WTC11 (cell line): Measurements from ENCODE around the gene PIRT. TPM values are rescaled to one million over a fixed set of nuclear protein-coding genes. Genes with fewer than 3 reads are reported as not detected.

Source experiments
- ATAC-seq: fragments of 200-7000 bp; cut with Tn5 transposase; 2 replicates; pipeline ENCODE4 v1.10.0; 2021; ENCODE audit warnings: mild to moderate bottlenecking, moderate library complexity
- CTCF ChIA-PET: fragments of 300-600 bp; sonication (Branson Sonifier 250); formaldehyde crosslinking; loops from one replicate; lab custom pipeline; 2021; ENCODE audit warnings: antibody characterized with exemption; lab: Charles Lee
- POLR2A ChIA-PET: fragments of 350-600 bp; sonication (Branson Sonifier 250); formaldehyde crosslinking; loops from one replicate; lab custom pipeline; 2021; ENCODE audit warnings: antibody characterized with exemption; lab: Charles Lee
- DNase-seq: peaks from one replicate; pipeline ENCODE4 v3.0.0; 2021; ENCODE audit warnings: low spot score
- H3K27ac Mint-ChIP-seq: 2 replicates; pipeline ENCODE4 v1.8.0; 2021; ENCODE audit warnings: mixed read lengths
- H3K27me3 Mint-ChIP-seq: 2 replicates; pipeline ENCODE4 v1.8.0; 2021; ENCODE audit warnings: low read depth, mild to moderate bottlenecking, moderate library complexity, mixed read lengths
- H3K36me3 Mint-ChIP-seq: 2 replicates; pipeline ENCODE4 v1.8.0; 2021; ENCODE audit warnings: mixed read lengths
- H3K4me1 Mint-ChIP-seq: 2 replicates; pipeline ENCODE4 v1.8.0; 2022; ENCODE audit warnings: mixed read lengths
- H3K4me3 Mint-ChIP-seq: 2 replicates; pipeline ENCODE4 v1.8.0; 2021; ENCODE audit warnings: mild to moderate bottlenecking, moderate library complexity, mixed read lengths
- H3K9me3 Mint-ChIP-seq: 2 replicates; pipeline ENCODE4 v1.8.0; 2021; ENCODE audit warnings: mixed read lengths
- ATF1 ChIP-seq: sonication (generic); formaldehyde crosslinking; IDR thresholded peaks from 2 replicates; pipeline ENCODE4 v1.8.1; 2023; ENCODE audit warnings: mild to moderate bottlenecking, moderate library complexity, missing genetic modification reagents
- FOXJ3 ChIP-seq: sonication (generic); formaldehyde crosslinking; IDR thresholded peaks from 2 replicates; pipeline ENCODE4 v1.9.0; 2021; ENCODE audit warnings: missing genetic modification reagents, mild to moderate bottlenecking, borderline replicate concordance
- FOXP1 ChIP-seq: sonication (generic); formaldehyde crosslinking; IDR thresholded peaks from 2 replicates; pipeline ENCODE4 v1.8.0; 2022; ENCODE audit warnings: missing genetic modification reagents, mild to moderate bottlenecking, moderate library complexity, borderline replicate concordance
- GABPB1 ChIP-seq: sonication (generic); formaldehyde crosslinking; IDR thresholded peaks from 2 replicates; pipeline ENCODE4 v1.8.1; 2023; ENCODE audit warnings: mild to moderate bottlenecking, missing genetic modification reagents
- GTF2I ChIP-seq: fragments of 250-450 bp; sonication (Bioruptor Pico); conservative IDR thresholded peaks from 2 replicates; pipeline ENCODE4 v1.4.0; 2021; ENCODE audit warnings: mild to moderate bottlenecking
- KAT7 ChIP-seq: sonication (generic); formaldehyde crosslinking; IDR thresholded peaks from 2 replicates; pipeline ENCODE4 v1.8.1; 2023; ENCODE audit warnings: missing genetic modification reagents, mild to moderate bottlenecking, borderline replicate concordance
- OVOL2 ChIP-seq: fragments of 250-450 bp; sonication (Bioruptor Pico); IDR thresholded peaks from 2 replicates; pipeline ENCODE4 v1.9.0; 2021; ENCODE audit warnings: mild to moderate bottlenecking, borderline replicate concordance
- PRRX2 ChIP-seq: fragments of 250-450 bp; sonication (Bioruptor Pico); IDR thresholded peaks from 2 replicates; pipeline ENCODE4 v1.8.0; 2021; ENCODE audit warnings: mild to moderate bottlenecking
- ZNF121 ChIP-seq: sonication (generic); formaldehyde crosslinking; IDR thresholded peaks from 2 replicates; pipeline ENCODE4 v1.8.0; 2023; ENCODE audit warnings: missing genetic modification reagents
- ZNF219 ChIP-seq: sonication (generic); formaldehyde crosslinking; IDR thresholded peaks from 2 replicates; pipeline ENCODE4 v1.8.0; 2023; ENCODE audit warnings: missing genetic modification reagents, mild to moderate bottlenecking, borderline replicate concordance
- total RNA-seq: library from RNA; stranded (reverse); gene quantifications from 3 replicates; pipeline ENCODE4 v1.2.3, GENCODE V29; 2021
- TF ChIP-seq, protein P1 (sequence below): sonication (generic); formaldehyde crosslinking; IDR thresholded peaks from 2 replicates; pipeline ENCODE4 v1.8.1; 2022; ENCODE audit warnings: mild to moderate bottlenecking, moderate library complexity, missing genetic modification reagents
- TF ChIP-seq, protein P2 (sequence below): sonication (generic); formaldehyde crosslinking; IDR thresholded peaks from 2 replicates; pipeline ENCODE4 v1.8.1; 2022; ENCODE audit warnings: mild to moderate bottlenecking, missing genetic modification reagents, moderate library complexity, borderline replicate concordance
- TF ChIP-seq, protein P3 (sequence below): fragments of 250-450 bp; sonication (Bioruptor Pico); IDR thresholded peaks from 2 replicates; pipeline ENCODE4 v1.9.0; 2021; ENCODE audit warnings: mild to moderate bottlenecking, borderline replicate concordance
- TF ChIP-seq, protein P4 (sequence below): fragments of 250-450 bp; sonication (Bioruptor Pico); IDR thresholded peaks from 2 replicates; pipeline ENCODE4 v1.9.0; 2021; ENCODE audit warnings: mild to moderate bottlenecking
- TF ChIP-seq, protein P5 (sequence below): sonication (generic); formaldehyde crosslinking; IDR thresholded peaks from 2 replicates; pipeline ENCODE4 v1.8.1; 2023; ENCODE audit warnings: mild to moderate bottlenecking, missing genetic modification reagents
- TF ChIP-seq, protein P6 (sequence below): fragments of 200-600 bp; IDR thresholded peaks from 2 replicates; pipeline ENCODE4 v1.8.0; 2022; ENCODE audit warnings: antibody characterized with exemption

PIRT gene
- total RNA-seq, 1 experiment from 2014 or later, result not detected

DNA sequence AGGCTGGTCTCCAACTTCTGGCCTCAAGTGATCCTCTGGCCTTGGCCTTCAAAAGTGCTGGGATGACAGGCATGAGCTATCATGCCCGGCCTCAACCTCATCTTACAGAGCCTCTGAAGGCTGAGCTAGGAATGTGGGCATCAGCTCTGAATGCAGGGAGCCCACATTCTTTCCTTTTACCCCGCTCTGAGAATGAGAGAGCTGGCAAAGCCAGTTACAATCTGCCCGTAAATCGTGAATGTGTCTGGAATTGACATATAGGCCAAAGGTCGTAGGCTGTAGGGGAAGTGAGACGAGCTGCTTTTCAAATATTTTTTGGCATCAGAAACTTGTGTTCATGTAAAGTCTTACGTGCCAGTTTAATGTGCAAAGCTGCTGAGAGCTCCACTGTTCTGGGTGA, 38.5 kb downstream of the PIRT start:
- DNase-seq (no peak), ATAC-seq (no peak)
- Mint-ChIP-seq H3K9me3 (no peaks in the 10 kb centered on the region), H3K27me3 (no peaks in the 10 kb centered on the region), H3K4me1 (peaks cover 11% of the 10 kb centered on the region; the same call in 1 of the 2 replicates), H3K4me3 (no peak overlapping the region), H3K27ac (no peak overlapping the region), H3K36me3 (no peaks in the 10 kb centered on the region)
- TF ChIP-seq, protein P1, sequence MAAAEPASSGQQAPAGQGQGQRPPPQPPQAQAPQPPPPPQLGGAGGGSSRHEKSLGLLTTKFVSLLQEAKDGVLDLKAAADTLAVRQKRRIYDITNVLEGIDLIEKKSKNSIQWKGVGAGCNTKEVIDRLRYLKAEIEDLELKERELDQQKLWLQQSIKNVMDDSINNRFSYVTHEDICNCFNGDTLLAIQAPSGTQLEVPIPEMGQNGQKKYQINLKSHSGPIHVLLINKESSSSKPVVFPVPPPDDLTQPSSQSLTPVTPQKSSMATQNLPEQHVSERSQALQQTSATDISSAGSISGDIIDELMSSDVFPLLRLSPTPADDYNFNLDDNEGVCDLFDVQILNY (CRISPR knock-in tag), result no peak
- no peak for TF ChIP-seq KAT7 (CRISPR knock-in tag)
- TF ChIP-seq, protein P2, sequence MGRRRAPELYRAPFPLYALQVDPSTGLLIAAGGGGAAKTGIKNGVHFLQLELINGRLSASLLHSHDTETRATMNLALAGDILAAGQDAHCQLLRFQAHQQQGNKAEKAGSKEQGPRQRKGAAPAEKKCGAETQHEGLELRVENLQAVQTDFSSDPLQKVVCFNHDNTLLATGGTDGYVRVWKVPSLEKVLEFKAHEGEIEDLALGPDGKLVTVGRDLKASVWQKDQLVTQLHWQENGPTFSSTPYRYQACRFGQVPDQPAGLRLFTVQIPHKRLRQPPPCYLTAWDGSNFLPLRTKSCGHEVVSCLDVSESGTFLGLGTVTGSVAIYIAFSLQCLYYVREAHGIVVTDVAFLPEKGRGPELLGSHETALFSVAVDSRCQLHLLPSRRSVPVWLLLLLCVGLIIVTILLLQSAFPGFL, result no peak
- TF ChIP-seq, protein P3, sequence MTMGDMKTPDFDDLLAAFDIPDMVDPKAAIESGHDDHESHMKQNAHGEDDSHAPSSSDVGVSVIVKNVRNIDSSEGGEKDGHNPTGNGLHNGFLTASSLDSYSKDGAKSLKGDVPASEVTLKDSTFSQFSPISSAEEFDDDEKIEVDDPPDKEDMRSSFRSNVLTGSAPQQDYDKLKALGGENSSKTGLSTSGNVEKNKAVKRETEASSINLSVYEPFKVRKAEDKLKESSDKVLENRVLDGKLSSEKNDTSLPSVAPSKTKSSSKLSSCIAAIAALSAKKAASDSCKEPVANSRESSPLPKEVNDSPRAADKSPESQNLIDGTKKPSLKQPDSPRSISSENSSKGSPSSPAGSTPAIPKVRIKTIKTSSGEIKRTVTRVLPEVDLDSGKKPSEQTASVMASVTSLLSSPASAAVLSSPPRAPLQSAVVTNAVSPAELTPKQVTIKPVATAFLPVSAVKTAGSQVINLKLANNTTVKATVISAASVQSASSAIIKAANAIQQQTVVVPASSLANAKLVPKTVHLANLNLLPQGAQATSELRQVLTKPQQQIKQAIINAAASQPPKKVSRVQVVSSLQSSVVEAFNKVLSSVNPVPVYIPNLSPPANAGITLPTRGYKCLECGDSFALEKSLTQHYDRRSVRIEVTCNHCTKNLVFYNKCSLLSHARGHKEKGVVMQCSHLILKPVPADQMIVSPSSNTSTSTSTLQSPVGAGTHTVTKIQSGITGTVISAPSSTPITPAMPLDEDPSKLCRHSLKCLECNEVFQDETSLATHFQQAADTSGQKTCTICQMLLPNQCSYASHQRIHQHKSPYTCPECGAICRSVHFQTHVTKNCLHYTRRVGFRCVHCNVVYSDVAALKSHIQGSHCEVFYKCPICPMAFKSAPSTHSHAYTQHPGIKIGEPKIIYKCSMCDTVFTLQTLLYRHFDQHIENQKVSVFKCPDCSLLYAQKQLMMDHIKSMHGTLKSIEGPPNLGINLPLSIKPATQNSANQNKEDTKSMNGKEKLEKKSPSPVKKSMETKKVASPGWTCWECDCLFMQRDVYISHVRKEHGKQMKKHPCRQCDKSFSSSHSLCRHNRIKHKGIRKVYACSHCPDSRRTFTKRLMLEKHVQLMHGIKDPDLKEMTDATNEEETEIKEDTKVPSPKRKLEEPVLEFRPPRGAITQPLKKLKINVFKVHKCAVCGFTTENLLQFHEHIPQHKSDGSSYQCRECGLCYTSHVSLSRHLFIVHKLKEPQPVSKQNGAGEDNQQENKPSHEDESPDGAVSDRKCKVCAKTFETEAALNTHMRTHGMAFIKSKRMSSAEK (CRISPR knock-in tag), result no peak
- no peak for TF ChIP-seq OVOL2 (CRISPR knock-in tag)
- TF ChIP-seq ZNF121 (CRISPR knock-in tag), result no peak
- no peak for TF ChIP-seq PRRX2 (CRISPR knock-in tag)
- TF ChIP-seq, protein P4, sequence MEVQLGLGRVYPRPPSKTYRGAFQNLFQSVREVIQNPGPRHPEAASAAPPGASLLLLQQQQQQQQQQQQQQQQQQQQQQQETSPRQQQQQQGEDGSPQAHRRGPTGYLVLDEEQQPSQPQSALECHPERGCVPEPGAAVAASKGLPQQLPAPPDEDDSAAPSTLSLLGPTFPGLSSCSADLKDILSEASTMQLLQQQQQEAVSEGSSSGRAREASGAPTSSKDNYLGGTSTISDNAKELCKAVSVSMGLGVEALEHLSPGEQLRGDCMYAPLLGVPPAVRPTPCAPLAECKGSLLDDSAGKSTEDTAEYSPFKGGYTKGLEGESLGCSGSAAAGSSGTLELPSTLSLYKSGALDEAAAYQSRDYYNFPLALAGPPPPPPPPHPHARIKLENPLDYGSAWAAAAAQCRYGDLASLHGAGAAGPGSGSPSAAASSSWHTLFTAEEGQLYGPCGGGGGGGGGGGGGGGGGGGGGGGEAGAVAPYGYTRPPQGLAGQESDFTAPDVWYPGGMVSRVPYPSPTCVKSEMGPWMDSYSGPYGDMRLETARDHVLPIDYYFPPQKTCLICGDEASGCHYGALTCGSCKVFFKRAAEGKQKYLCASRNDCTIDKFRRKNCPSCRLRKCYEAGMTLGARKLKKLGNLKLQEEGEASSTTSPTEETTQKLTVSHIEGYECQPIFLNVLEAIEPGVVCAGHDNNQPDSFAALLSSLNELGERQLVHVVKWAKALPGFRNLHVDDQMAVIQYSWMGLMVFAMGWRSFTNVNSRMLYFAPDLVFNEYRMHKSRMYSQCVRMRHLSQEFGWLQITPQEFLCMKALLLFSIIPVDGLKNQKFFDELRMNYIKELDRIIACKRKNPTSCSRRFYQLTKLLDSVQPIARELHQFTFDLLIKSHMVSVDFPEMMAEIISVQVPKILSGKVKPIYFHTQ (CRISPR knock-in tag), result no peak
- TF ChIP-seq FOXJ3 (CRISPR knock-in tag), result no peak
- POLR2A ChIA-PET, result no interaction called here
- CTCF ChIA-PET, result interaction anchor here (0.6 to 2.5 kb wide), 3 partner anchors 27 to 45 kb away, joined by 3 to 12 read pairs (median 5); no protein-coding TSS in a partner anchor

DNA sequence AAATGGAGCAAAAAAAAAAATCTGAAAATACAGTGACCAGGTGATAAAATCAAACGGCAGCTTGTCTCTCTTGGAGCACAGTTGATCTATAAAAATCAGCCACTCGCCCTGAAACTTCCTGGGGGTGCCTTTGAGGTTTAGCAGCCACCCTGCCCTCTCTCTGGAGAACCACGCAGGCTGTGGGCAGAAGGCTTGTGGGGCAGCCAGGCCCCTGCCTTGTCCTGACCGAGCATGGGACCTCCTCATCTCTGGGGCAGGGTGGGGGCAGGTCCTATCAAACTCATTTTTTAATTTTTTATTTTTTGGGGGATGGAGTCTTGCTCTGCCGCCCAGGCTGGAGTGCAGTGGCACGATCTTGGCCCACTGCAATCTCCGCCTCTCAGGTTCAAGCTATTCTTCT, 39.0 kb downstream of the PIRT start:
- Mint-ChIP-seq H3K27ac (no peak overlapping the region), H3K4me3 (no peak overlapping the region), H3K27me3 (no peaks in the 10 kb centered on the region), H3K9me3 (no peaks in the 10 kb centered on the region)
- ChIA-PET POLR2A (no interaction called here), CTCF (interaction anchor here (0.6 to 2.5 kb wide), 4 partner anchors 26 to 46 kb away, joined by 3 to 12 read pairs (median 4); no protein-coding TSS in a partner anchor)
- no peak for DNase-seq
- TF ChIP-seq, protein P5, sequence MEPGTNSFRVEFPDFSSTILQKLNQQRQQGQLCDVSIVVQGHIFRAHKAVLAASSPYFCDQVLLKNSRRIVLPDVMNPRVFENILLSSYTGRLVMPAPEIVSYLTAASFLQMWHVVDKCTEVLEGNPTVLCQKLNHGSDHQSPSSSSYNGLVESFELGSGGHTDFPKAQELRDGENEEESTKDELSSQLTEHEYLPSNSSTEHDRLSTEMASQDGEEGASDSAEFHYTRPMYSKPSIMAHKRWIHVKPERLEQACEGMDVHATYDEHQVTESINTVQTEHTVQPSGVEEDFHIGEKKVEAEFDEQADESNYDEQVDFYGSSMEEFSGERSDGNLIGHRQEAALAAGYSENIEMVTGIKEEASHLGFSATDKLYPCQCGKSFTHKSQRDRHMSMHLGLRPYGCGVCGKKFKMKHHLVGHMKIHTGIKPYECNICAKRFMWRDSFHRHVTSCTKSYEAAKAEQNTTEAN, result no peak
- TF ChIP-seq, protein P1 (CRISPR knock-in tag), result no peak
- no peak for TF ChIP-seq GTF2I (CRISPR knock-in tag)
- no peak for TF ChIP-seq KAT7 (CRISPR knock-in tag)
- no peak for TF ChIP-seq FOXP1 (CRISPR knock-in tag)
- no peak for TF ChIP-seq ATF1 (CRISPR knock-in tag)
- TF ChIP-seq, protein P6, sequence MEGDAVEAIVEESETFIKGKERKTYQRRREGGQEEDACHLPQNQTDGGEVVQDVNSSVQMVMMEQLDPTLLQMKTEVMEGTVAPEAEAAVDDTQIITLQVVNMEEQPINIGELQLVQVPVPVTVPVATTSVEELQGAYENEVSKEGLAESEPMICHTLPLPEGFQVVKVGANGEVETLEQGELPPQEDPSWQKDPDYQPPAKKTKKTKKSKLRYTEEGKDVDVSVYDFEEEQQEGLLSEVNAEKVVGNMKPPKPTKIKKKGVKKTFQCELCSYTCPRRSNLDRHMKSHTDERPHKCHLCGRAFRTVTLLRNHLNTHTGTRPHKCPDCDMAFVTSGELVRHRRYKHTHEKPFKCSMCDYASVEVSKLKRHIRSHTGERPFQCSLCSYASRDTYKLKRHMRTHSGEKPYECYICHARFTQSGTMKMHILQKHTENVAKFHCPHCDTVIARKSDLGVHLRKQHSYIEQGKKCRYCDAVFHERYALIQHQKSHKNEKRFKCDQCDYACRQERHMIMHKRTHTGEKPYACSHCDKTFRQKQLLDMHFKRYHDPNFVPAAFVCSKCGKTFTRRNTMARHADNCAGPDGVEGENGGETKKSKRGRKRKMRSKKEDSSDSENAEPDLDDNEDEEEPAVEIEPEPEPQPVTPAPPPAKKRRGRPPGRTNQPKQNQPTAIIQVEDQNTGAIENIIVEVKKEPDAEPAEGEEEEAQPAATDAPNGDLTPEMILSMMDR, result no peak
- no peak for TF ChIP-seq GABPB1 (CRISPR knock-in tag)
- TF ChIP-seq ZNF219 (CRISPR knock-in tag), result no peak
- TF ChIP-seq, all 79 proteins: peak for 0
- Mint-ChIP-seq H3K4me1 (peaks cover 7% of the 10 kb centered on the region; the same call in 1 of the 2 replicates), H3K36me3 (no peaks in the 10 kb centered on the region)
- ATAC-seq, result no peak
